IMR-90 (cell line): ENCODE measurements around the gene RIF1. TPM values are rescaled to one million over a fixed set of nuclear protein-coding genes. Genes with fewer than 3 reads are reported as not detected.

Experiments used
- ATAC-seq: fragments of 200-7000 bp; cut with Tn5 transposase; 2 replicates; pipeline ENCODE4 v1.9.1; 2020; ENCODE audit warnings: low read depth, mild to moderate bottlenecking, moderate library complexity
- BruUV-seq: library from RNA; stranded (reverse); fragments of 400-500 nt; replicated peaks from 2 replicates; lab custom pipeline; 2021; lab: Mats Ljungman, UMichigan
- CTCF ChIA-PET: fragments of 300-600 bp; formaldehyde crosslinking; extraction: SDS; loops from one replicate; lab custom pipeline; 2021; ENCODE audit warnings: antibody characterized with exemption; lab: Yijun Ruan, JAX
- POLR2A ChIA-PET: fragments of 300-600 bp; sonication (Branson Sonifier 250); formaldehyde crosslinking; loops from one replicate; lab custom pipeline; 2022; ENCODE audit warnings: antibody characterized with exemption; ENCODE audit not compliant: unreplicated experiment; lab: Charles Lee
- DNase-seq: peaks from one replicate; pipeline ENCODE4 v3.0.0; 2013
- H2AFZ ChIP-seq: replicated peaks from 2 replicates; pipeline ENCODE3; 2013; ENCODE audit warnings: low read length, mild to moderate bottlenecking; ENCODE audit not compliant: poor library complexity
- H2AK5ac ChIP-seq: 2 replicates; pipeline ENCODE4 v1.6.1; 2013; ENCODE audit warnings: low read depth, low read length, inconsistent platforms
- H2AK9ac ChIP-seq: replicated peaks from 2 replicates; pipeline ENCODE3; 2013; ENCODE audit warnings: mild to moderate bottlenecking, low read depth, low read length, moderate library complexity; ENCODE audit not compliant: poor library complexity
- H2BK120ac ChIP-seq: 2 replicates; pipeline ENCODE4 v1.6.1; 2013; ENCODE audit warnings: low read depth, low read length, inconsistent platforms
- H2BK15ac ChIP-seq: 3 replicates; pipeline ENCODE4 v1.6.1; 2013; ENCODE audit warnings: low read depth, low read length, inconsistent platforms
- H2BK20ac ChIP-seq: 2 replicates; pipeline ENCODE4 v1.6.1; 2013; ENCODE audit warnings: low read depth, mild to moderate bottlenecking, inconsistent platforms, low read length, moderate library complexity
- H2BK5ac ChIP-seq: 2 replicates; pipeline ENCODE4 v1.6.1; 2013; ENCODE audit warnings: mild to moderate bottlenecking, low read depth, low read length, inconsistent platforms; ENCODE audit not compliant: poor library complexity, severe bottlenecking
- H3K14ac ChIP-seq: replicated peaks from 2 replicates; pipeline ENCODE4 v1.6.1; 2013; ENCODE audit warnings: low read depth, low read length, inconsistent platforms
- H3K18ac ChIP-seq: 2 replicates; pipeline ENCODE4 v1.6.1; 2013; ENCODE audit warnings: low read depth, low read length, control low read depth
- H3K23ac ChIP-seq: 2 replicates; pipeline ENCODE4 v1.6.1; 2013; ENCODE audit warnings: low read depth, low read length, inconsistent platforms
- H3K27ac ChIP-seq: 2 replicates; pipeline ENCODE4 v1.5.1; 2013; ENCODE audit warnings: mild to moderate bottlenecking, control low read depth, low read length; ENCODE audit not compliant: insufficient read depth
- H3K27me3 ChIP-seq: 2 replicates; pipeline ENCODE4 v1.6.1; 2013; ENCODE audit warnings: low read length; ENCODE audit not compliant: control insufficient read depth, insufficient read depth
- H3K36me3 ChIP-seq: 2 replicates; pipeline ENCODE4 v1.6.1; 2013; ENCODE audit warnings: low read length, mixed read lengths; ENCODE audit not compliant: control insufficient read depth, insufficient read depth
- H3K4ac ChIP-seq: 2 replicates; pipeline ENCODE4 v1.6.1; 2013; ENCODE audit warnings: low read depth, low read length, inconsistent platforms
- H3K4me1 ChIP-seq: 2 replicates; pipeline ENCODE4 v1.6.1; 2013; ENCODE audit warnings: low read length, mixed read lengths; ENCODE audit not compliant: control insufficient read depth, insufficient read depth
- H3K4me2 ChIP-seq: 2 replicates; pipeline ENCODE4 v1.6.1; 2013; ENCODE audit warnings: low read depth, mild to moderate bottlenecking, control low read depth, low read length, moderate library complexity
- H3K4me3 ChIP-seq: 2 replicates; pipeline ENCODE4 v1.5.1; 2013; ENCODE audit warnings: low read depth, mild to moderate bottlenecking, control low read depth, low read length, moderate library complexity; ENCODE audit not compliant: insufficient read depth
- H3K56ac ChIP-seq: 2 replicates; pipeline ENCODE4 v1.6.1; 2013; ENCODE audit warnings: low read length, inconsistent platforms; ENCODE audit not compliant: insufficient read depth; ENCODE audit errors: extremely low read depth
- H3K79me1 ChIP-seq, 2 experiments: 2 replicates each; pipeline ENCODE4 v1.6.1; 2013; ENCODE audit warnings: low read length in 2 of 2, inconsistent platforms in 1 of 2, low read depth in 1 of 2
- H3K9ac ChIP-seq: 2 replicates; pipeline ENCODE4 v1.6.1; 2013; ENCODE audit warnings: low read depth, low read length, control low read depth
- H3K9me1 ChIP-seq: 2 replicates; pipeline ENCODE4 v1.6.1; 2013; ENCODE audit warnings: low read length, inconsistent platforms; ENCODE audit not compliant: insufficient read depth
- H3K9me3 ChIP-seq: 2 replicates; pipeline ENCODE4 v1.6.1; 2013; ENCODE audit warnings: low read length; ENCODE audit not compliant: control insufficient read depth, insufficient read depth
- H4K20me1 ChIP-seq: 2 replicates; pipeline ENCODE4 v1.6.1; 2013; ENCODE audit warnings: low read length, inconsistent platforms; ENCODE audit not compliant: insufficient read depth
- H4K5ac ChIP-seq: 2 replicates; pipeline ENCODE4 v1.6.1; 2013; ENCODE audit warnings: mild to moderate bottlenecking, low read depth, low read length, control low read depth
- H4K8ac ChIP-seq, 2 experiments: 2 replicates each; pipeline ENCODE4 v1.6.1; 2013; ENCODE audit warnings: low read depth in 2 of 2, low read length in 2 of 2, control low read depth in 1 of 2, inconsistent platforms in 1 of 2
- H4K91ac ChIP-seq: 2 replicates; pipeline ENCODE4 v1.6.1; 2013; ENCODE audit warnings: low read depth, low read length, inconsistent platforms; ENCODE audit not compliant: insufficient read depth
- MXI1 ChIP-seq: IDR thresholded peaks from 2 replicates; pipeline ENCODE4 v1.6.1; 2012; ENCODE audit warnings: low read depth, mild to moderate bottlenecking, low read length, moderate library complexity, borderline replicate concordance
- NFE2L2 ChIP-seq: fragments of 150-350 bp; IDR thresholded peaks from 2 replicates; pipeline ENCODE4 v1.6.1; 2016; ENCODE audit warnings: low read depth, mild to moderate bottlenecking, low read length
- POLR2A ChIP-seq: IDR thresholded peaks from 2 replicates; pipeline ENCODE4 v1.6.1; 2012; ENCODE audit warnings: mild to moderate bottlenecking, low read depth, low read length
- WGBS, 2 experiments: methylation state at CpG; one replicate each; pipeline versions ENCODE4 v1.1.5 to v1.1.7; 2013; ENCODE audit warnings: missing lambda C conversion rate in 2 of 2; ENCODE audit not compliant: insufficient read length in 1 of 2; ENCODE audit errors: extremely low coverage in 2 of 2; 5-methylcytosine and 5-hydroxymethylcytosine counted together
- dilution Hi-C: fragments of 300-500 bp; cut with HindIII; formaldehyde crosslinking; loops from one replicate; pipeline ENCODE4 v1.14.3; 2018; ENCODE audit warnings: low sequenced_read_pairs; ENCODE audit not compliant: unreplicated experiment
- in situ Hi-C: fragments of 300-500 bp; cut with MboI; formaldehyde crosslinking; loops from 3 replicates; pipeline ENCODE4 v1.14.3; 2019; ENCODE audit warnings: low sequenced_read_pairs, inconsistent platforms, mixed read lengths
- intact Hi-C: fragments of 100-400 bp; cut with micrococcal nuclease; formaldehyde crosslinking; loops from 2 replicates; pipeline ENCODE4 v1.10.0; 2022
- polyA plus RNA-seq, 3 experiments: library from polyadenylated mRNA; depleted of rRNA; stranded (reverse); fragments of >200 nt; gene quantifications; 2 replicates each; pipeline ENCODE4 v1.2.3, GENCODE V29; 2012; ENCODE audit warnings: low replicate concordance in 1 of 3
- total RNA-seq: library from RNA; depleted of rRNA; stranded (reverse); fragments of >200 nt; gene quantifications from 2 replicates; pipeline ENCODE4 v1.2.3, GENCODE V29; 2012

RIF1 gene
- total and polyA plus RNA-seq, 2 of the 4 experiments (the other 2 are of a cell fraction) = 4.3 to 43.9 TPM

DNA sequence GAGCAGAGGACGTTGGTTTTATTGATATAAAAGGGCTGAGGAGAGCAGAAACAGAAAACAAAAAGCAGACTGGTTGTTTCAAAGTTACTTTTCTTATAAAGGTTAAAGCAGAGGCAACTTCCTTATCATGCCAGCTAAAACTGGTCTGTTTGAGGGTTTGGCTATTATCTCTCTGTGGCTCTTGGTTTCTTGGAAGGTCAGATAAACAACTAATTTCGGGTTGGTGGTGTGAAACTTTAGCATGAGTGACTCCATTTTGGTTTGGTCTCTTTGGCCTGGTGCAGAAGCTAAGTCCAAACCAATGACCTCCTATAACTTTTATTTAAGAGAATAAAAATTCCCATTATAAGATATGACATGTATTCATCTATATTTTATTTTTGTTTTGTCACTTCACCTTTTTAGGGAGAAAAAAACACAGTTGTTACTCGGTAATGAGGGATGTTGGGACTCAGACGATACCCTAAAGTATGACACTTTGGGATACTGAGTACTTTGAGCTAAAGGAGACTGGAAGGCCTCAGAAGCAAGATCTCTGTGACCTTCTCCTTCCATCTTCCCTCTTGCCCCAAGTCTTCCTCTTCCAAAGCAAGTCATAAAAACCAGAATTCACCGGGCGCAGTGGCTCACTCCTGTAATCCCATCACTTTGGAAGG, 29.0 kb upstream of the RIF1 start:
- H3K4me3 ChIP-seq = no peak overlapping the region
- H3K36me3 ChIP-seq = no peaks in the 10 kb centered on the region
- no CpG with 5 or more reads among the region's 6 CpGs for WGBS, 2 experiments
- in situ Hi-C loops (no loop called here), intact Hi-C loops (loop anchor here (1.0 kb wide), 1 partner anchor 119 kb away; the partner anchor contains the start of gene RBM43), dilution Hi-C loops (no loop called here)
- no peak overlapping the region for H3K56ac ChIP-seq
- H2AK5ac ChIP-seq = no peak overlapping the region
- H3K14ac ChIP-seq = no peak overlapping the region
- CTCF ChIA-PET = no interaction called here
- H3K79me1 ChIP-seq = no peaks in the 10 kb centered on the region
- peaks cover 4% of the 10 kb centered on the region for H3K4me1 ChIP-seq
- H2AFZ ChIP-seq = no peak overlapping the region
- H3K4ac ChIP-seq = no peak overlapping the region; the same call in 1 of the 2 replicates
- H3K9me3 ChIP-seq = no peaks in the 10 kb centered on the region
- ATAC-seq (no peak), DNase-seq (no peak)
- POLR2A ChIA-PET = no interaction called here
- peak overlapping the region; percentile 55; the same call in 1 of the 2 replicates for H3K18ac ChIP-seq
- no peak for TF ChIP-seq POLR2A
- TF ChIP-seq MXI1 = no peak
- no peak for TF ChIP-seq NFE2L2
- no peak overlapping the region for H3K27ac ChIP-seq
- H3K9me1 ChIP-seq = no peaks in the 10 kb centered on the region; the same call in 1 of the 2 replicates
- H3K4me2 ChIP-seq = no peak overlapping the region
- H4K91ac ChIP-seq = peak overlapping the region; percentile 24; the same call in 1 of the 2 replicates
- no peak overlapping the region for H2AK9ac ChIP-seq
- no peak overlapping the region for H2BK20ac ChIP-seq
- H2BK15ac ChIP-seq = no peak overlapping the region; the same call in 2 of the 3 replicates
- H3K23ac ChIP-seq = no peak overlapping the region
- no TSS peak for BruUV-seq
- H3K27me3 ChIP-seq = no peaks in the 10 kb centered on the region
- H2BK120ac ChIP-seq = no peak overlapping the region; the same call in 1 of the 2 replicates
- peak overlapping the region; percentile 64; the same call in 1 of the 2 replicates for H4K5ac ChIP-seq
- no peak overlapping the region for H3K9ac ChIP-seq
- H2BK5ac ChIP-seq = no peak overlapping the region
- H4K8ac ChIP-seq = peak overlapping the region in 1 of 2 experiments; percentile 59; a peak in 1 of 4 replicates
- no peaks in the 10 kb centered on the region for H4K20me1 ChIP-seq
